Astrocyte of the cerebellum (primary cell): Measurements from ENCODE around the gene CIC.

Source experiments
- DNase-seq: peaks from one replicate; pipeline ENCODE4 v3.0.0-alpha.2; 2011; ENCODE audit warnings: low read depth
- H3K4me3 ChIP-seq: 2 replicates; pipeline ENCODE4 v1.5.1; 2011; ENCODE audit warnings: mild to moderate bottlenecking, low read depth, low read length, moderate library complexity
- in situ Hi-C: cut with HindIII; loops from 2 replicates; pipeline ENCODE4 v1.10.0; 2017; ENCODE audit warnings: low sequenced_read_pairs
- TF ChIP-seq, protein P1 (sequence below): IDR thresholded peaks from 2 replicates; pipeline ENCODE4 v1.5.1; 2012; ENCODE audit warnings: low read length, low read depth, moderate library complexity, mild to moderate bottlenecking; ENCODE audit errors: missing control alignments

The CIC gene

GRCh38 chr19:42309686-42310085 is 40.6 kb downstream of the CIC start:
- in situ Hi-C loops = no loop called here
- TF ChIP-seq, protein P1, sequence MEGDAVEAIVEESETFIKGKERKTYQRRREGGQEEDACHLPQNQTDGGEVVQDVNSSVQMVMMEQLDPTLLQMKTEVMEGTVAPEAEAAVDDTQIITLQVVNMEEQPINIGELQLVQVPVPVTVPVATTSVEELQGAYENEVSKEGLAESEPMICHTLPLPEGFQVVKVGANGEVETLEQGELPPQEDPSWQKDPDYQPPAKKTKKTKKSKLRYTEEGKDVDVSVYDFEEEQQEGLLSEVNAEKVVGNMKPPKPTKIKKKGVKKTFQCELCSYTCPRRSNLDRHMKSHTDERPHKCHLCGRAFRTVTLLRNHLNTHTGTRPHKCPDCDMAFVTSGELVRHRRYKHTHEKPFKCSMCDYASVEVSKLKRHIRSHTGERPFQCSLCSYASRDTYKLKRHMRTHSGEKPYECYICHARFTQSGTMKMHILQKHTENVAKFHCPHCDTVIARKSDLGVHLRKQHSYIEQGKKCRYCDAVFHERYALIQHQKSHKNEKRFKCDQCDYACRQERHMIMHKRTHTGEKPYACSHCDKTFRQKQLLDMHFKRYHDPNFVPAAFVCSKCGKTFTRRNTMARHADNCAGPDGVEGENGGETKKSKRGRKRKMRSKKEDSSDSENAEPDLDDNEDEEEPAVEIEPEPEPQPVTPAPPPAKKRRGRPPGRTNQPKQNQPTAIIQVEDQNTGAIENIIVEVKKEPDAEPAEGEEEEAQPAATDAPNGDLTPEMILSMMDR = no peak
- H3K4me3 ChIP-seq = no peak overlapping the region
- no peak for DNase-seq

DNA sequence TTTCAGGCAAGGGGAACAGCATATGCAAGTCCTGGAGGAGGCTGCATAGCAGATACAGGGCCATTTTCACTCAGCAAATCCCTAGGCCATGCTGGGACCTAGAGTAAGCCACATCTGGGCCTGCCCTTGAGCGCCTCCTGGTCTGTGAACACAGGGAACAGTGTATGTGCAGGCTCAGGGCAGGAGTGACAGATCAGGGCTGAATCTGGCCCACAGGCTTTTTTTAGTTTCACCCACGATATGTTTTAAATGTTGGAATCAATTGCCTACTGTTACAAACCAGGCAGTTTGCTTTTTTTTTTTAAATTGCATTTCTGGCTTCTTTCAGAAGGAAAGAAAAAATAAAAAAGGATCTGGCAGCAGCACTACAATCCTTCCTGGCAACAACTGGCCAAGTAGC is 42.6 kb downstream of the CIC start:
- TF ChIP-seq, protein P1 = no peak
- H3K4me3 ChIP-seq = no peak overlapping the region
- DNase-seq = no peak
- in situ Hi-C loops = no loop called here

- no peak overlapping the region for H3K4me3 ChIP-seq
- in situ Hi-C loops = no loop called here
- TF ChIP-seq, protein P1 = no peak
- no peak for DNase-seq
These were observed 43.3 kb downstream of the CIC start for GRCh38 chr19:42312370-42312769.

DNA sequence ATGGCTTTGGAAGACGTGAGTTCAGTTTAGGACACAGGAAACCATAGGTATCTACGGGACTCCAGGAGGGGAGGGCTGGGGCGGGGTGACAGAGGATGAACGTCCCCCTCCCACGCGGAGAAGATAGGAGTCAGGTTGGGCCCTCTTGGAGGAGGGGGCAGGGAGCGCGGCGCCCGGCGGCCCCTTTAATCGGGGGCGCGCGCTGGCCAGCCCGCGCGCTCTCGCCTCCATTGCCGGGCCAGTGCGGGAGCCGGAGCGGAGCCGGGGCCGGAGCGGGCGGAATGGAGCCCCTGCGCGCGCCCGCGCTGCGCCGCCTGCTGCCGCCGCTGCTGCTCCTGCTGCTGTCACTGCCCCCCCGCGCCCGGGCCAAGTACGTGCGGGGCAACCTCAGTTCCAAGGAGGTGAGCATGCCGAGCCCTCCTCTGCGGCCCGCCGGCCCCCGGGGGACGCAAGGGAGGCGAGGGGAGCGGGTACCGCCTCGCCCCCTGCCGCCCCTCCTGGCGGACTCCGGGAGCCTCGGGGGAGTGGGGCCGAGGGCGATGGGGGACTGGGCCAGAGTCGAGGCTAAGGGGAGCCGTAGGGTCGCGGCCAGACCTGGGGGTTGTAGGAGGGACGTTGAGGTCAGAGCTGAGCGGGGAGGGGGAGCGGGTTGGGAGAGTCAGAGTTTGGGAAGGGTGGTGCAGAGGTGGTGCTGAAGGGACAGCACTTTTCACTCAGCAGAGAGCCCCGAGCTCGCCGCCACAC is 44.2 kb downstream of the CIC start, which contains the start of gene TMEM145:
TMEM145 (plus strand) TSS at position 214 of the 744 bp plus-strand sequence; CDS start at position 282, 68 bp downstream.
- in situ Hi-C loops = no loop called here
- TF ChIP-seq, protein P1 = no peak
- no peak for DNase-seq
- peak within 1 kb of the TSS; percentile 46 for H3K4me3 ChIP-seq

DNA sequence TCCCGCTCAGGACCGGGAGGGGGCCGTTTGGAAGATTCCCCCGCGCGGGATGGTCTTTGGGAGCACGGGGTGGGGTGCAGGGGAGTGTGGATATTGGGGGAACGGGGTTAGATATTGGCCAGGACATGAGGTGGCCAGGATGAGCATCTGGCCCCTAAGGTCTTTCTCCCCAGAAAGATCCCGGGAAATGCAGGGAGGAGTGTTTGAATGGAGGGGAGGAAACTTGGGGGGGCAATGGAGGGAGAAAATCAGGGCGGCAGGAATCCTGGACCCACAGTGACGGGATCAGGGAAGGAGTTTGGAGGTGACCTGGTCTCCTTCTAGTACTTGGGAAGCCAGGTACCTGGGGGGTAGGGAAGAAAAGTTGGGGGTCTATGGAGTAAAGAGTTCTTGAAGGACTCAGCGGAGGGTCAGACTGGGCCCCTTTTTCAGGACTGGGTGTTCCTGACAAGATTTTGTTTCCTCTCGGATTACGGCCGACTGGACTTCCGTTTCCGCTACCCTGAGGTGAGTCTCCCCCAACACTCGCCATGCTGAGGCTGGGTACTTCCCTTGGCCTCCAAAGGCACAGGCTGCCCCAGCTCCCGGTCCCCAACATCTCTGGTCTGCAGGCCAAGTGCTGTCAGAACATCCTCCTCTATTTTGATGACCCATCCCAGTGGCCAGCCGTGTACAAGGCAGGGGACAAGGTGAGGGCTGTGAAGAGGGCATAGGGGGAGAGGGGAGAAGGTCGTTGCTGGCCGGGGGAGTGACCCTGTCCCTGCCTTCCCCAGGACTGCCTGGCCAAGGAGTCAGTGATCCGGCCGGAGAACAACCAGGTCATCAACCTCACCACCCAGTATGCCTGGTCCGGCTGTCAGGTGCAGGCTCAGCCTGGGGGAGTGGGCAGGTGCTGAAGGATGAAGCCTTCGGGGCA is 45.0 kb downstream of the CIC start:
- in situ Hi-C loops = no loop called here
- DNase-seq = no peak
- peak overlapping the region; percentile 46 for H3K4me3 ChIP-seq
- TF ChIP-seq, protein P1 = no peak

DNA sequence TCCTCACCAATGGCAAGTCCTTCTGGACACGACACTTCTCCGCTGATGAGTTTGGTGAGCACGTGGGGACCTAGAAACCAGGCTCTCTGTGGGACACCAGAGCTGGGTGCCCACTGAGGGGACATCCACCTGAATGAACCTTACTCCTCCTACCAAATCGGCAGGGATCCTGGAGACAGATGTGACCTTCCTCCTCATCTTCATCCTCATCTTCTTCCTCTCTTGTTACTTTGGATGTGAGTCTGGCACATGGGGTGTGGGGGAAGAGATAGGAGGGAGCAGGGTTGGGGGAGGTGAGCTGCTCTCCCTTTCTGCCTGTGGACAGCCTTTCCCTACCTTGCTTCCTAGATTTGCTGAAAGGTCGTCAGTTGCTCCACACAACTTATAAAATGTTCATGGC is 46.0 kb downstream of the CIC start:
- no peak overlapping the region for H3K4me3 ChIP-seq
- no peak for DNase-seq
- TF ChIP-seq, protein P1 = no peak
- in situ Hi-C loops = no loop called here
